Suppressor macrophage (primary cell): ENCODE data around the gene RTF1.

Experiments
- DNase-seq, 4 experiments: peaks; one replicate each; pipeline ENCODE4 v3.0.0-alpha.2; 2020 to 2022

RTF1 gene

DNA sequence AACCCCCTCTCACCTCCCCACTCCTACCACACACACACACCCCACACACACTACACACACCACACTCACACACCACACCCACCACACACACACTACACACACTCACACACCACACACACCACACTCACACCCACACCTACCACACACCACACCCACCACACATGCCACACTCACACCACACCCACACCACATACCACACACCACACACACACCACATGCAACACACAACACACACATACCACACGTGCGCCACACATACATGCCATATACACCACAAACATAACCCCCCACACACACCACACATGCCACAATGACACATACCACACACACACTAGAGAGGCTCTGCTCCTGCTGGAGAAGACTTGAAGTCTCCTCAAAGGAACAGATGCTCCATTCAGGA is 70.9 kb downstream of the RTF1 start:
- no peak for DNase-seq

DNA sequence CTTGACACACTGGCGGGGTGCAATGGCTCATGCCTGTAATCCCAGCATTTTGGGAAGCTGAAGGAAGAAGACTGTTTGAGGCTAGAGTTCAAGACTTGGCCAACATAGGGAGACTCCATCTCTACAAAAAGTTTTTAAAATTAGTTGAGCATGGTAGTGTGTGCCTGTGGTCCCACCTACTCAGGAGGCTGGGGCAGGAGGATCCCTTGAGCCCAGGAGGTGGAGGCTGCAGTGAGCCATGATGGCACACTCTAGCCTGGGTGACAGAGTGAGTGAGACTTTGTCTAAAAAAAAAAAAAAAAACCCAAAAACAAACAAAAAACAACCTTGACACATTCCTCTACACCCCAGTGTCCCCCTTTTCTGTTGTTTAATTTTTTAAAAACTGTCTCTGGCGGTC is 72.7 kb downstream of the RTF1 start:
- DNase-seq, result no peak

DNA sequence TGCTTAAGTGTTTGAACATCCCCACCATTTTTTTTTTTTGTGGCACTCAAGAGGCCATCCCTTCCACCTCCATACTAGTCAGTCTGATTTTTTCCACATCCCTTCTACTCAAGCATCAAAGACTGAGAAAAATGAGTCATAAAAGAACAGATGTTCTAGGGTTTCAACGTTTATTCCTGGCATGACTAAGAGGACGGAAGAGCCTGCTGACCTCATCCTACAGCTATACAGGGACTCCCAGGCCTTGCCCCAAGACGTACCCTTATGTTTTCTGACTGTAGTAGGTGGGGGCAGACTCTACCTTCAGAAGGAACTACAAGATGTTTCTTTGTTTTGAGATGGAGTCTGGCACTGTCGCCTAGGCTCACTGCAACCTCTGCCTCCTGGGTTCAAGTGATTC is 73.5 kb downstream of the RTF1 start:
- peak in 3 of 4 experiments; percentile 22 to 69 (median 54) for DNase-seq

DNA sequence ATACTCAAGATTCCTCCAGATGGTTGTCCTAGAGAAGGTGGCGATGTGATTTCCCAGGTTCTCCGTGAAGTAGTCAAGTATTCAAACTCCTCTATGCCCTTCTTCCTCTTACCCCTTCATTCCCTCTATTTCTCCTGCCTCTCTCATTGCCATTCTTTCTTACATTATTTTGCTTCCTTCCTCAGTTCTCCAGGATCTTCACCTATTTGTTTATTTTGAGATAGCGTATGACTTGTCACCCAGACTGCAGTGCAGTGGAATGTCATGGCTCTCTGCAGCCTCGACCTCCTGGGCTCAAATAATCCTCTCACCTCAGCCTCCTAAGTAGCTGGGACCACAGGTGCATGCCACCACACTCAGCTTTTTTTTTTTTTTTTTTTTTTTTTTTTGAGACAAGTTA is 75.0 kb downstream of the RTF1 start:
- no peak for DNase-seq

DNA sequence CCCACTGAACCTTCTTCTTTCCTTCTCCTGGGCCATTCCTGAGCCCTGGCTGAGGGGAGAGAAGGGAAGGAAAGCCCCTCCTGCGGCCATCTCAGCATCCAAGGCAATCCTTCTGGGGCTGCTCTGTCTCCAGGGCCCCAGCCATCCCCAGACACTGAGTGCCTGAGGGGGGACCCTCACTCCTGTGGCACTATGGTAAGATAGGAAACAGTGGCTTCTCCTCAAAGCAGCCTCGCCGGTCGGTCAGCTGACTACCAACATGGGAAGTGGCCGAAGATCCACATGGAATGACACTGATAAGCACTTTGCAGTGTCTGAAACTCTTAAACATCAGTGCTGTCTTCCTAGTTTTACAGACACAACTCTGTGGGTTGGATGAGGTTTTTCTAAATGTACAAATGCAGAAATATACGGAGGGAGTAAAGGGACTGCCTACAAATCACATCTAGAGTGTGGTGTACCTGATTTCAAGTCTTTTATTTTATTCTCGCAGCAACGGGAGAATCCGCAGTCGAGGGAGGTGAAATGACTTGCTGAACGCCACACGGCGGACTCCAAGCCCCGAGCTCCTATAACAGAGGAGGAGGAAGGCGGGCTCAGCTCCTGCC is 75.8 kb downstream of the RTF1 start:
- DNase-seq, result peak in 1 of 4 experiments; percentile 17

DNA sequence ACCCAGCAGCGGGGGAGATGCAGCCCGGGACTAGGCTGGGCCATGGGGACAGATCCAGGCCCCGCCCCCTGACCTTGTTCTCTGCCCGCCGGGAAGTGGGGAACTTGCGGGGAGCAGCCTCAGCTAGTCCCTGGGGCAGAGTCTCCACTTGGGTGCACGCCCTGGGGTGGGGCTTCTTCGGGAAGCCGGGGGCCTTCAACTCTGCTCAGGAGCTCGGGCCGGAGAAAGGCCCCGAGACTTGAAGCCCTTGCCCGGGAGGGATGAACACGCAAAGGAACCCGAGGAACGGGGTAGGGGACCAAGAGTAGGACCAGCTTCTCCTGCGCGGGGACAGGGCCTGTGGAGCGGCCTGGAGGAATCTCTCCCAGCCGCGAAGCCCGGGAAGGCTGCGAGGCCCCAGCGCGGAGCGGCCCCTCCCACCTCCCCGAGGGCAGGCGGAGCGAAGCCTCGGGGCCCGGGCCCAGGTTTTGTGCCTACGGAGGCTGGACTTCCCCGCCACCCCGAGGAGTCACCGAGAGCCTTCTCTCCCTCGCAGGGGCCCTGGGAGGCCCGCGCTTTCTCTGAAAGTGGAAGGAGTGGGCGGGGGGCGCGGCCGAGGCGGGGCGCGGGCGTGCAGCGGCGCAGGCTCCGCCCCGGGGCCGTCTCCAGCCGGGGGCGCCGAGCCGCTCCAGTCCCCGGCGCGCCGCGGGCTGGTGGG is 76.5 kb downstream of the RTF1 start, which contains the start of gene ITPKA:
Gene ITPKA, plus strand, starts transcription at position 670 of the 697 bp plus-strand sequence. CDS start 54 bp downstream, outside the sequence.
- peak; percentile 71 to 90 (median 85) for DNase-seq

DNA sequence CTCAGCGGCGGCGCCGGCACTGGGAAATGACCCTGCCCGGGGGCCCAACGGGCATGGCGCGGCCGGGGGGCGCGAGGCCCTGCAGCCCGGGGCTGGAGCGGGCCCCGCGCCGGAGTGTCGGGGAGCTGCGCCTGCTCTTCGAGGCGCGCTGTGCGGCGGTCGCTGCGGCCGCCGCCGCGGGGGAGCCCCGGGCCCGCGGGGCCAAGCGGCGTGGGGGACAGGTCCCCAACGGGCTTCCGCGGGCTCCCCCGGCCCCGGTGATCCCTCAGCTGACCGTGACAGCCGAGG is 77.0 kb downstream of the RTF1 start:
- DNase-seq, result no peak

DNA sequence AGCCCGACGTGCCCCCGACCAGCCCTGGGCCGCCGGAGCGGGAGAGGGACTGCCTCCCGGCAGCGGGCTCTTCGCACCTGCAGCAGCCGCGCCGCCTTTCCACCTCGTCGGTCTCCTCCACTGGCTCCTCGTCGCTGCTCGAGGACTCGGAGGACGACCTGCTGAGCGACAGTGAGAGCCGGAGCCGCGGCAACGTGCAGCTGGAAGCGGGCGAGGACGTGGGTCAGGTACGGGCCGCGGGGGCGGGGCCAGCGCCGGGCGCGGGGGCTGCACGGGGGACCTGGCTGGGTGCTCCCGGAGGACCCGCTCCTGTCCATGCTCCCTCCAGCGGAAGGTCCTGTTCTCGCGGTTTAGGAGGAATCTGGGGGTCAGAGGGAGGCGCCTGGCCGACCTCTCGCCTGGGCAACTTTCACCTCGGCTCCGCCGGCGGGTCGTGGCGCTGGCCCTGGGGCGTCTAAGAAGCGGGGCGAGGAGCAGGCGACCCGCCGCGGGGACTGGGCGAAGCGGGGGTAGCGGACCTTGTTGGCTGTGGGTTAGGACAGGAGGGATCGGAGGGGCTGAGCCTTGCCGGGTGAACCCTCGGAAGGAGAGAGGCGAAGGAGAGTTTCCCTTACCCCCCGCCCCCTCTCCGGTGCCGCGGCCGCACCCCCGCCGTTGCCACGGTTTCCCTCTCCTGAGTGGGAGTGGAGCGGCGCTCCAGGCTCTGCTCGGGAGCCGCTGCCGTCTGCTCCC is 77.5 kb downstream of the RTF1 start:
- peak in 2 of 4 experiments; percentile 26 to 42 for DNase-seq

DNA sequence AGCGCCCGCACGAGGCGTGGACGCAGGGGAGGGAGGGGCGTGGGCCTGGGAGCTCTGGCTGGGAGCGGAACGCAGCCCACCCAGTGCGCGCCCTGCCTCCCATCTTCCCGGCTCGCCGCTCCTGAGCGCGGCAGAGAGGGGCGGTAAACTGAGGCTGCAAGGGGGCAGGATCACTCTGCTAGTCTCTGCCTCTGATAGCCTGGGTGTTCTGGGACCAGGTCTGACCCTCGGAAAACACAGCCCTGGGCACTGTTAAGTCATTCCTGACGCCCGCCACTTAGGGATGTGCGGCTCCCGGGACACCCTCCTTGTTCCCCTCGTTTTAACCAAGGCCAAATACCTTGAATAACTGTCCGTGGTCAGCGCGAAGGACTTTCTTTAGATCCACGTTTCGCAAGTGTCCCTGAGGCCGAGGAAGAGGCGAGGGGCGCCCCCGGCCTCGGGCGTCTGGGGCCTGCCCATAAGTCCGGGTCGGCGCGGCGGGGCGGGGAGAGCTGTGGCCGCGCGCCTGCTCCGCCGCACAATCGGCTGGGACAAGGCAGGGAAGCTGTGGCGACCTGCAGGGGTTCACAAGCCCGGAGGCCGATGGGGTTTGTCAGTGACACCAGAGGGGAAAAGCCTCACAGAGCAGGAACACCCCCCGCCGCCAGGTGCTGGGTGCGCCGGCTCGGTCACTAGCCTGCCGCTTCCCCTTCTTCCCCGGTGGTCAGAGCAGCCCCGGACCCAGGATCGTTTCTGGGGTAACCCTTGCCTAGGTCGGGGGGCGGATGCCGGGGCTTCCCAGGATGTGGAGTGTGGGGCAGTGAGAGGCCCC is 78.2 kb downstream of the RTF1 start:
- DNase-seq, result peak in 2 of 4 experiments; percentile 29 to 38

DNA sequence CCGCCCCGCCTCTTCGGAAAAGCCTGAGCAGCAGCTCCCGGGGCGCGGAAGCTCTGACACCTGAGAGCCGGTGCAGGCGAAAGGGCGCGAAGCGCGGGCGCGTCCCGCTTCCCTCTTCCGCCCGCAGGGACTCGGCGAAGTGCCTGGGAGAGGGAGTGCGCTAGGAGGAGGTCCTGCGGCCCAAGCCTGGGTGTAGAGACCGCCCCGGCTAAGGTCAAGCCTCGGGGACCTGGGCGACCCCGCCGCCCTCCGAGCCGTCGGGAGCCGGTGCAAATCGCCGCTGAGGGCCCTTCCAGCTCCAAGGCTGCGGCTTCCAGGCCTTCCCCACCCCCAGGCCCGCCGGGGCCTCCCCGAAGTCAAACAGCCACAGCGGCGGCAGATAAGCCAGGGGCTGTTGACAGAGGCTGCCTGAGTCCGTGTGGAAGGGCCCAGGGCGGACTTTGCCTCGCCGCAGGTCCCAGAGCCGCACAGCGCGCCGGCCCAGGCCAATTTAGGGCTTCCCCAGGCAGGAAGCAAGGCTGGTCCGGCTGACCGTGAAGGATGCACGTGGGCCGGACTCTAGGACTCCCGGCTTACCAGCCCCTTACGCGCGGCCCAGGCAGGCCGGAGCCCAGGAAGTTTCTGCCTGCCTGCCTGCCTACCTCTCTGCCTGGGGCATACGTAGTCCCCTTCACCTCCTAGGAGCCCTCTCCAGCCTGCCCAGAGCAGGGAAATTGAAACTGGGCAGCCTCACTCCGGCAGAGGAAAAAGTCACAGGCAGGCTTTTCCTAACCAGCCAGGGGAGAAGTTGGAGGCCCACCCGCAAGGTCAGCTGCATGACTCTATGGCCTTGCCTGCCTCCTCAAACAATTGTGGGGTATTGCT is 79.1 kb downstream of the RTF1 start:
- peak in 1 of 4 experiments; percentile 11 for DNase-seq

DNA sequence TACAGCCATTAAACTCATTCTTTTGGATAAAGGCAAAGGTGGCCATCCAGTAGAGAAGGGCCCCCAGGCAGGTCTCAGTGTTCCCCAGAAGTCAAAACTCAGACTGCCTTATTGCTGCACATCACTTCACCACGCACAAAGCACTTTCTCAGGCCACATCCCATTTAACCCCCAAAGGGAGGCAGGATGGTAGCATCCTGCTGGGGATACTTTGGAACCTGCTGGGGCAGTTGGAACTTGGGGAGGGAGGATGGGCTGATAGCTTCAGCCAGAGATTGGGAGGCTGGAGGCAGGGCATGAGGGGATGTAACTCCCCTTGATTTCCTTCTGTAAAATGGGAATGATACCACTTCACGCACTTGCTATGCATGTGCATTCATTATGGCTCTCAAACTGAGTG is 81.8 kb downstream of the RTF1 start:
- no peak for DNase-seq

DNA sequence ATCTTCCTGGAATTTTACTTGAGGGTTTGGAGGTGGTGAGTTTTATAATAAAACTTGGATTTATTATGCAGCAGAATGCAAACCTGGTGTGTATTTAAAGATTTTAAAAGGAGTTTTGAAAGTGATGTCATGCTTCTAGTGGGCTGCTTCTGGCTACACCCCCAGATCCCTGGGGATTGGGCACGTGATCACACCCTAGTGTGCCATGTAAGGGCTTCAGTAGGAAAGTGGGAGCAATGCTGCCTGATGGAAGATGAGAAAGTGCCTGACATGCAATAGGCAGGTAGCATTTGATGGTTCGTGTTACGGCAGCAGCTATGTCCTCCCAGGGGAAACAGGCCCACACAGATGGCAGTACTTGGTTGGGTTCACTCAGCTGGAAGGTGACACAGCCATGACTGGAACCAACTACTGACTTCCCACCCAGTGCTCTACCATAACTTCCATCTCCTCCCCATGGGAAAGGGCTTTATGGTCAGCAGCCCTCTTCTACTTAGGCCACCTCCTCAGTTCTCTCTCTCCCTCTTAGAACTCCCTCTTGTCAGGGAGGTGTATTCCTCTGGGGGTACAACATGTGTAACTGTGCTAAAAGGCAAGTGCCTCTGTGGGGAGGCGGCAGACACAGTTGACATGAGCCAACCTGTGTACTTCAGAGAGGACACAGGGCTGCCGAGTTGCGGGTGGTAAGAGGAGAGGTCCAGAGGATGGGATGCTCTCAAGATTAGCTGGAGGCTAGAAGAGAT is 82.4 kb downstream of the RTF1 start:
- DNase-seq, result no peak

DNA sequence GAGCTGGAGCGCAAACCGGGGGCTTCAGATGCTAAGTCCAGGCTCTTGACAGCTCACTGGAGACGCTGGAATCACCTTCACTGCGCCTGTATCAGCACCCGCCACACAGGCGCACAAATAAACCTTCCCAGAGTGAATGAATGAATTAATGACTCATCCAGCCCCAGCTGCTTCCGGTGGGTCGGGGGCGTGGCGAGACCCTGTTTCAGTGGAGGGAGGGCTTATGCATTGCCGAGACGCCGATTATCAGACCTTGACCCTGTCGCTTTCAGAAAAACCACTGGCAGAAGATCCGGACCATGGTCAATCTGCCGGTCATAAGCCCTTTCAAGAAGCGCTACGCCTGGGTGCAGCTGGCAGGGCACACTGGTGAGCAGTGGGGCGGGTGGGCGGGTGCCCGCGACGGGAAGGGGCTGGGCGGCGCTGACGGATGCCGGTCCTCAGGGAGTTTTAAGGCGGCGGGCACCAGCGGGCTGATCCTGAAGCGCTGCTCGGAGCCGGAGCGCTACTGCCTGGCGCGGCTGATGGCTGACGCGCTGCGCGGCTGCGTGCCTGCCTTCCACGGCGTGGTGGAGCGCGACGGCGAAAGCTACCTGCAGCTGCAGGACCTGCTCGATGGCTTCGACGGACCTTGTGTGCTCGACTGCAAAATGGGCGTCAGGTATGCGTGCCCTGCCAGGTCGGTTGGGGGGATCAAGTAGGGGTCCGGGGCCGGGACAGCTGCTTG is 84.5 kb downstream of the RTF1 start:
- peak in 3 of 4 experiments; percentile 20 to 55 (median 39) for DNase-seq

DNA sequence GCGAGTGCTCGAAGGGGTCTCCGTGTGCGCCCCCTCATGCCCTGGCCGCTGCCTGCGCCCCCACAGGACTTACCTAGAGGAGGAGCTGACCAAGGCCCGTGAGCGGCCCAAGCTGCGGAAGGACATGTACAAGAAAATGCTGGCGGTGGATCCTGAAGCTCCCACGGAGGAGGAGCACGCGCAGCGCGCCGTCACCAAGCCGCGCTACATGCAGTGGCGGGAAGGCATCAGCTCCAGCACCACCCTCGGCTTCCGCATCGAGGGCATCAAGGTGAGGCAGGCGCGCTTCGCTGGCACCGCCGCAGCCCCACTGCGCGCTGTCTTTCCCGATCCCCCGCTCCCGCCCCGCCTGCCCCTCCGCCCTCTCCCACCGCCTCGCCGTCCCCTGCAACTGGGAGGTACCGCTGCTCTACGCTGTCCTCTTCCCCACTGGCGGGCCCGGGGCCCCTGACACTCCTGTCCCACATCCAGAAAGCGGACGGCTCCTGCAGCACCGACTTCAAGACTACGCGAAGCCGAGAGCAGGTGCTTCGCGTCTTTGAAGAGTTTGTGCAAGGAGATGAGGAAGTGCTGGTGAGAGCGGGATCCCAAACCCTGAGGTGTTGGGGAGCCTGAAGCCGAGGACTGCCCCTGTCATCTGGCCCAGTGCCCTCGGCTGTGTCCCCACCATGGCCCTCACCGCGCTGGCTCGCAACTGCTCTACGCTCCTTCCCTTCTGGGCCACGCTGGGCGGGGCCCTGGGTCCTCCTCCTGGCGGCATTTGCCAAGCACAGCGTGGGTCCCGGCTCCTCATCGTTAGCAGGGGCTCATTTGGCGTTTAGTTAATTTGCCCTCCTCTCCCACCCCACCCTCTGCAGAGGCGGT is 85.3 kb downstream of the RTF1 start:
- DNase-seq, result peak in 3 of 4 experiments; percentile 33 to 60 (median 45)

DNA sequence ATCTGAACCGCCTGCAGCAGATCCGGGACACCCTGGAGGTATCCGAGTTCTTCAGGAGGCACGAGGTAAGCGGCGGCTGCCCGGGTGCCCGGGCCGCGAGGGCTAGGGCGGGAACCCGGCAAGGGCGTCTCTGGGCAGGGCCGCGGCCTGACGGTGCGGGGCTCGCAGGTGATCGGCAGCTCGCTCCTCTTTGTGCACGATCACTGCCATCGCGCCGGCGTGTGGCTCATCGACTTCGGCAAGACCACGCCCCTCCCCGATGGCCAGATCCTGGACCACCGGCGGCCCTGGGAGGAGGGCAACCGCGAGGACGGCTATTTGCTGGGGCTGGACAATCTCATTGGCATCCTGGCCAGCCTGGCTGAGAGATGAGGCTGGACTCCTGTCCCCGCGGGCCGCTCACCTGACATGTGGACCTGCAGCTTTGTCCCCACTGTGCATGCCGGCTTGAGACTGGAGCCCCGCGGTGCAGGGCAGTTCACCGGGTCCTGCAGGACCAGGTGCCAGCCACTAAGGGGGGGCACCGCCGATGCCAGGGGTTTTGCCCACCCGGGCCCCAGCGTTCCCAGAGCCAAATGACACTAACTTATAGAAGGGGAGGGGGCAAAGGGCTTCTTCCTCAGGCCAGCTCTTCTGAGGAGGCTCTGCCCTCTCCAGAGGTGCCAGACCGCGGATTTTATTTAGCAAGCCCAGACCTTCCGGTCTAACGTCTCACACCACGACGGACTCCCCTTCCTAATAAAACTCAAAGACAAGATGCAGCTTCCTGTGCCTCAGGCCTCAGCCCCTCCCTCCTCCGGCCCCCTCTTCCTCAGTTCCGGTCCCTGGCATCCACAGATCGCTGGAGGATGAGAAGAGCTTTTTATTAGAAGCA is 86.1 kb downstream of the RTF1 start:
- DNase-seq, result peak in 1 of 4 experiments; percentile 9

DNA sequence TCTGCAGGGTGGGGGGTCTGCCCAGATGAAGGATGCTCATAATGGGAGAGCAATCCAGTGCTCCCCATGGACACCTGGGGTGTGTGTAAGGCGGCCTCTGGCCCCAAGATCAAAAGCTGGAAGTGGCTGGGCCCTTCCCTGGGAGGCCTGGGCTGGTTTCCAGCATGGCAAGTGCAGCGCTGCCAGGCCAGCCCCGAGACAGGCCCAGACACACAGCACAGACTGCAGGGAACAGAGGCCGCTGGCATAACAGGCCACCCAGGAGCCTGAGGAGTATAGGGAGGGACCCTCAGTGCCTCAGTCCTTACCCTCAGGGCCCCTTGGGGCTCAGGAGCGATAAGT is 86.7 kb downstream of the RTF1 start:
- DNase-seq, result no peak

DNA sequence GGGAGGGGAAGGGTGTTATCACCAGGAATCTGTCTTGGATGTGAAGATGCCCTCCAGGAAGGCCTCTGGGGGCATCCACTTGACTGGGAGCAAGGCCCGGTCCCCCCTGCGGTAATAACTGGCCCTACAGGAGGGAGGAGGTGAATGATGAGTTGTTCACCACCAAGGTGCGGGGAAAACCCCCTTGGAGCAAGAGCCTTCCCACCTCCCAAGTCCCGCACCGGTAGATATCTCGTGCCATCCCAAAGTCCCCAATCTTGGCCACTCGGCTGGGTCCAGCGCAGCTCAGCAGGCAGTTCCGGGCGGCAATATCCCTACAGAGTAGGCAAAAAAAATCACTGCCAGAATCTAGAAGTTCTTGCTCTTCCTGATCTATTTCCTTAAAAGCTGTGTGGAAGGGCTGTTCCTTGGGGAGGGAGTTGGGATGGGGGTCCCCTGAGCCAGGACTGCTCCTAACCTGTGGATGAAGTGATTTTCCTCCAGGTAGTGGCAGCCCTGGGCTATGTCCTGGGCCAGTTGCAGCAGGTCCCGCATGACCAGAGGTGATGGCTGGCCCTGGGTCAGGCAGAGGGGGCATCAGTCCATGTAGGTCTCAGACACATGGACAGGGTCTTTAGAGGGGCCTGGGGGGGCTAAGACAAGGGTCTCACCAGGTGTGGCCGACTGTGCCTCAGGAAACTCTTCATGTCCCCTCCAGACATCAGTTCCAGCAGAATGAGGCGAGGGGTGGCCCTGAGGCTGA is 88.0 kb downstream of the RTF1 start:
- DNase-seq, result no peak

DNA sequence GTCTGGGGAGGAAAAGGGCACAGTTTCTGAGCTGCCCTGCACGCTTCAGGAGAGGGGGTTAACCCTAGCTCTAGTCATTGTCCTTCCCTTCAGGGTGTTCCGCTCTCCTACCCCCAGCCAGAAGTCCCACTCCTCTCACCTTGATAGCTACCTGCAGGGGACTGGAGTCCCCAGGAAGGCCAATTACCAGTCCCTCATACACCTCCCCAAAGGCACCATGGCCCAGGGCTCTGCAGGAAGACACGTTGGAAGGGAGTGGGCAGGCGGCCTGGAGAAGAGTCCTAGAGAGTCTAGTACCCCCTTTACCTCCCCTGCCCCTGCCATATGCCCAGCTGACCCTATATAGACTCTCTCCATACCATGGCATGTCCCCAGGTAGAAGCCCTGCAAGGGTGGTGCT is 88.9 kb downstream of the RTF1 start:
- DNase-seq, result no peak
